GM23338 (cell line): Measurements from ENCODE around the gene GNG7.

Experiments
- CREB1 ChIP-seq: fragments of 250-450 bp; sonication (Bioruptor Pico); IDR thresholded peaks from 2 replicates; pipeline ENCODE4 v1.5.0; 2020; ENCODE audit warnings: low read depth, mild to moderate bottlenecking, moderate library complexity
- CTCF ChIP-seq, 2 experiments: fragments of 200-600 bp in 1 of 2; sonication (generic) in 1 of 2; conservative IDR thresholded peaks; 2 replicates each; pipeline versions ENCODE4 v1.5.1 to v1.6.1; 2016 to 2017; ENCODE audit warnings: antibody characterized with exemption in 2 of 2, low read depth in 2 of 2, mild to moderate bottlenecking in 2 of 2, moderate library complexity in 1 of 2
- ETS1 ChIP-seq: IDR thresholded peaks from 2 replicates; pipeline ENCODE4 v1.6.1; 2016; ENCODE audit warnings: antibody characterized with exemption
- EZH2 ChIP-seq: fragments of 200-600 bp; sonication (generic); IDR thresholded peaks from one replicate; pipeline ENCODE4 v1.8.0; 2017; ENCODE audit warnings: antibody characterized with exemption, mild to moderate bottlenecking, low read depth; ENCODE audit not compliant: unreplicated experiment
- EZH2phosphoT487 ChIP-seq: fragments of 200-600 bp; sonication (generic); IDR thresholded peaks from one replicate; pipeline ENCODE4 v1.8.1; 2018; ENCODE audit warnings: antibody characterized with exemption; ENCODE audit not compliant: unreplicated experiment
- JUNB ChIP-seq: IDR thresholded peaks from one replicate; pipeline ENCODE4 v1.6.1; 2016; ENCODE audit warnings: antibody characterized with exemption; ENCODE audit not compliant: unreplicated experiment
- POLR2AphosphoS5 ChIP-seq: IDR thresholded peaks from 2 replicates; pipeline ENCODE4 v1.6.1; 2016; ENCODE audit warnings: antibody characterized with exemption, low read depth
- REST ChIP-seq: IDR thresholded peaks from one replicate; pipeline ENCODE4 v1.6.1; 2018; ENCODE audit warnings: antibody characterized with exemption; ENCODE audit not compliant: unreplicated experiment
- STAT1 ChIP-seq: IDR thresholded peaks from one replicate; pipeline ENCODE4 v1.6.1; 2016; ENCODE audit warnings: antibody characterized with exemption; ENCODE audit not compliant: unreplicated experiment
- ZNF114 ChIP-seq: fragments of 250-450 bp; sonication (Bioruptor Pico); IDR thresholded peaks from 2 replicates; pipeline ENCODE4 v1.5.0; 2020; ENCODE audit warnings: mild to moderate bottlenecking, moderate library complexity

- TF ChIP-seq EZH2phosphoT487, result no peak
- no peak for TF ChIP-seq CTCF (conservative IDR thresholded peaks at IDR 0.05; ENCODE audit: low read depth in 2 of 2)
- no peak for TF ChIP-seq EZH2
- TF ChIP-seq CREB1 (CRISPR knock-in tag), result no peak
- no peak for TF ChIP-seq STAT1
- no peak for TF ChIP-seq POLR2AphosphoS5
- TF ChIP-seq ETS1, result no peak
- no peak for TF ChIP-seq REST
- TF ChIP-seq JUNB, result no peak
- no peak for TF ChIP-seq ZNF114
Observed at GRCh38 chr19:2641332-2641698, 61.2 kb downstream of the GNG7 start.
